ENCODE results near the gene GAST.

GAST gene

DNA sequence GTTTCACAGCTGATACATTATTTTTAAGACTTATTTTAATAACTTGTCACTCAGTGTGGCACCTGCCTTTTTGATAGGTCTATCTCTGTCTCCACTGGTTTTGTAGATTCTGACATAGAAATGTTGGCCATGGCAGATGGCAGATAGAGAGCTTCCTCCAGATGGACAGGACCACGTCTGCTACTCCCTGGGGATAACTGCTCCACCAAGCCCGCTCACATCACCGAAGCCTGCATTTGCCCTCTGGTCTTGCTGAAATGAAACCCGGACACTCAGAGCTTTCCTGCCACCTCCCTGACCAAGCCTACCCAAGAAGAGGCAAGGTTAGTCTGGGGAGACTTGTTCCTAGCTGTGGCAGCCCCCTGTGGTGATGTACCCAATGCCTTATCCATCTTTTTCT is 38.7 kb downstream of the GAST start:
- no peak for DNase-seq

DNA sequence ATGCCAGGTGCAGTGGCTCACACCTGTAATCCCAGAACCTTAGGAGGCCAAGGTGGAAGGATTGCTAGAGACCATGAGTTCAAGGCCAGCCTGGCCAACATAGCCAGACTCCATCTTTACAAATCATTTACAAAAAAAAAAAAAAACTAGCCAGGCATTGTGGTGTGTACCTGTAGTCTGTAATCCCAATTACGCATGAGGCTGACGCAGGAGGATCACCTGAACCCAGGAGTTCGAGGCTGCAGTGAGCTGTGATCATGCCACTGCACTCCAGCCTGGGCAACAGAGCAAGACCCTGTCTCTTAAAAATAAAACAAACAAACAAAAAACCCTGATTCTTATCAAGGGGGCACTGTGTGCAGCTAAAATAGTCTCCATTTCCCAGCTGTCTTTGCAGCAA is 39.2 kb downstream of the GAST start:
- DNase-seq: no peak

DNA sequence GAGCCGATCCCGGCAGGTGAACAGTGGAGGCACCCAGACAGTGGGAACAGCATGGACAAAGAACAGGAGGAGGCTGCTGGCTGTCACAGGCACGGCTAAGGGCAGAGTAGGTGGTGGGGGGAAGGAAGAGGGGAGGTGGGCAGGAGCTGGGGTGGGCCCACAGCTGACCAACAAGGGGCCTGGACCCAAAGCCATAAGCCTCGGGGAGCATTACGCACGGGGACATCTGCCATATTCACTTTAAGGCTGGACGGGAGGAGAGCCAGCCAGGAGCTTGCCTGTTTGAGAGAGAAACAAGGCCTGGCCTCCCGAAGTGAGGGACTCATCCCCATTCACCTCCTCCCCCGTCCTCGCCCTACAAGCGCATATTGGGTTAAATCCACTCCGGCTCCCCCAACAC is 41.9 kb downstream of the GAST start:
- DNase-seq: no peak

DNA sequence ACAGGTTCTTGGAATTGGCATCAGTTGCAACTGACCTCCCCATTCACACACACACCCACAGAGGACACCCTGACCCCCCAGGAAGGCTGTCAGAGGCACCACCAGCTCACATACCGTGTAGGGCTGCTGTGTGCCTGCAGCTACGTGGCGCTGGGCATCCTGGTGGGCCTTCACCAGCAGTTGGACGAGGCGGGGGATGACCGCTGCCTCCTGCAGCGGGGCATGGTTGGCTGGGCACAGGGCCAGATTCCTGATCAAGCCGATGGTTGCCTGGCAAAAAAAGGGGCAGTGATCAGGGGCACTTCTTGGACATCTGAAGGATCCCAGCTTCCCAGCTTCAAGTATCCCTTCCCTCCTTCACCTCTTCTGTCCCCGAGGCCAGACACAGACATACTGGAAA is 46.5 kb downstream of the GAST start:
- DNase-seq: no peak

DNA sequence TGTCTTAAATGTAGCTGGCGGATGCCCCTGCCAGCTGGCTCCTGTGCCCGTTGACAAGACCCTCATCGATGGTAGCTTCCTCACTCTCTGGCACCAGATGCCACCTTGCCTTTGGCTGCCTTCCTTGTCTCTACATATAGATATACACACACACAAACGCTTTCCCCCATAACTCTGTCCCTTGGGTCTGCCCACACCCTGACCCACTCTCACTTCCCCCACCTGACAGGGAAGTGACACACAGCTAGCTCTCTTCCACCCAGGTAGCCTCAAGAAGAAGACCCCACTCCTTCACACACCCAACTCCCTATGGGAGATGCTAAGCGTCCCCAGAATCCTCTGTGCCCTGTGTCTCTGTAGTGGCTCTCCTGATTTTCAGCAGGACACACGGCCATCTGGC is 48.7 kb downstream of the GAST start:
- no peak for DNase-seq

DNA sequence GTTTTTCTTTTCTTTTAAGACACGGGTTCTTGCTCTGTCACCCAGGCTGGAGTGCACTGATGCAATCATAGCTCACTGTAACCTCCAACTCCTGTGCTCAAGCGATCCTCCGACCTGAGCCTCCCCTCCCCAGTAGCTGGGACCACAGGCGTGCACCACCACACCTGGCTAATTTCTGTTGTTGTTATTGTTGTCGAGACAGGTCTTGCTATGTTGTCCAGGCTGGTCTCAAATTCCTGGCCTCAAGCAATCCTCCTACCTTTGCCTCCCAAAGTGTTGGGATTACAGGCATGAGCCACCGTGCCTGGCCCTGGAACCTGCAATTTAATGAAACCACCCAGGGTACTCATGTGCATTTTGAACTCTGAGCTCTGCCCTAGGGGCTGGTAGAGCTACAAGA is 50.3 kb downstream of the GAST start:
- no peak for DNase-seq

DNA sequence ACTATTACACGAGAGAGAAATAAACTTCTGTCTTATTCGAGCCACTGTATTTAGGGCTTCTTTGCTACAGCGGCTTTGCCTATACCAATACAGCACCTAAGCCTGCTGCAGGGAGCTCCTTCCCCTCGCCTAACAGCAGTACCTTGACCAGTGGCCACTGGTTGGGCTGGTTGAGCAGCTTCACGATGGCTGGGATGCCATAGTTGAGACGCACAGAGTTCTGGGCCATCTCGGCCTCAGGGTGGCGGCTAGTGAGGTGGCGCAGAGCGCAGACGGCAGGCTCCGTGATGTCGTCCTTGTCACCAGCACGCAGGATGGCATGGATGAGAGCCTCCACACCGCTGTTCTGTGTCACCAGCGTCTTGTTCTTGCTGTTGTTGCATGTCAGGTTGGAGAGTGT is 50.7 kb downstream of the GAST start:
- no peak for DNase-seq

DNA sequence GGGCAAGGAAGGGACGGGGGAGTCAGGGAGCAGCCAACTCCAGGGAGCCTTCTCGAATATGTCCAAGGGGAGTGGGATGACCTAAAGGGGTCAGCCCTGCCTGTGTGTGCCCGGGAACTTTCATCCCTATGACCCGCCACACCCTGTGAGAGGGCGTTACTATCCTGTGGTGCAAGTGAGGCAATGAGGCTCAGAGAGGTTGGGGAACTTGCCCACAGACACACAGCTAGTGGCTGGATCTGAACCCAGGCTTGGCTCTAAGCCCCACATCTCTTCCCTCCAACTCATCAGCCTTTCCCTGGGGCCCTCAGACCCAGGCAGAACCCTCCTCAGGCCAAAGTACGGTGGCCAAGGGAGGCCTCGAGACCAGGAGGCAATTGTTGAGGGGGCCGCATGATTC is 51.2 kb downstream of the GAST start:
- no peak for DNase-seq

Measured in NCI-H2081 treated with DMSO at 0.1 percent for 48 hours (cell line).